WERI-Rb-1 (cell line): ENCODE results near the gene OTOF.
A peak's percentile ranks its signal among the peaks of the same experiment; 100 is the strongest.

ENCODE experiments used
- DNase-seq: peaks from one replicate; pipeline ENCODE4 v3.0.0-alpha.2; 2020
- H3K27ac ChIP-seq: fragments of 250-450 bp; sonication (Bioruptor Pico); 2 replicates; pipeline ENCODE4 v1.5.1; 2020; ENCODE audit warnings: mild to moderate bottlenecking, moderate library complexity
- H3K27me3 ChIP-seq: fragments of 250-450 bp; sonication (Bioruptor Pico); 2 replicates; pipeline ENCODE4 v1.5.1; 2021; ENCODE audit warnings: mild to moderate bottlenecking, low read depth, moderate library complexity; ENCODE audit not compliant: insufficient read depth, severe bottlenecking
- H3K36me3 ChIP-seq: fragments of 250-450 bp; sonication (Bioruptor Pico); 2 replicates; pipeline ENCODE4 v1.5.1; 2020; ENCODE audit warnings: mild to moderate bottlenecking, moderate library complexity
- H3K4me3 ChIP-seq: 2 replicates; pipeline ENCODE4 v1.5.1; 2011; ENCODE audit warnings: low read depth, mild to moderate bottlenecking, control low read depth, low read length
- H3K9me3 ChIP-seq: fragments of 250-450 bp; sonication (Bioruptor Pico); 2 replicates; pipeline ENCODE4 v1.5.1; 2021; ENCODE audit warnings: mild to moderate bottlenecking, moderate library complexity; ENCODE audit not compliant: severe bottlenecking
- TF ChIP-seq, protein P1 (sequence below): IDR thresholded peaks from 2 replicates; pipeline ENCODE4 v1.5.1; 2011; ENCODE audit warnings: low read depth, mild to moderate bottlenecking, control low read depth, inconsistent platforms, low read length

Gene OTOF

DNA sequence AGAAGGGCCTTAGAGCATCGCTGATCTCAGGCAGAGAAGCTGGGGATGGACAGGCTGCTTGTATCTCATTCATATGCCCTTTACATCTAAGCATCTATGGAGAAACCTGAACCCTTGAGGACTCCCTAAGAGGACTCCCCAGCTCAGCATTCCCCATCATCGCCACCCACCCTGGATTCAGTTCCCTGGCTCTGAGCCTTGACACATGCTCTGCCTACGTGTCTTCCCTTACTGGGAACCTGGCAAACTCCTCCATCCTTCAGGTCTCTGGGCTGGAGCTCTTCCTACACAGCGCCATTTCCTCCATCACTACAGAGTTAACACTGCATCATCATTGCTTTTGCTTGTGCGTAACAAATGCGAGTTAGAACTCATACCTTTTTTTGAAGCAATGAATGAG lies 31.2 kb upstream of the OTOF start:
- H3K27me3 ChIP-seq = no peaks in the 10 kb centered on the region
- TF ChIP-seq, protein P1, sequence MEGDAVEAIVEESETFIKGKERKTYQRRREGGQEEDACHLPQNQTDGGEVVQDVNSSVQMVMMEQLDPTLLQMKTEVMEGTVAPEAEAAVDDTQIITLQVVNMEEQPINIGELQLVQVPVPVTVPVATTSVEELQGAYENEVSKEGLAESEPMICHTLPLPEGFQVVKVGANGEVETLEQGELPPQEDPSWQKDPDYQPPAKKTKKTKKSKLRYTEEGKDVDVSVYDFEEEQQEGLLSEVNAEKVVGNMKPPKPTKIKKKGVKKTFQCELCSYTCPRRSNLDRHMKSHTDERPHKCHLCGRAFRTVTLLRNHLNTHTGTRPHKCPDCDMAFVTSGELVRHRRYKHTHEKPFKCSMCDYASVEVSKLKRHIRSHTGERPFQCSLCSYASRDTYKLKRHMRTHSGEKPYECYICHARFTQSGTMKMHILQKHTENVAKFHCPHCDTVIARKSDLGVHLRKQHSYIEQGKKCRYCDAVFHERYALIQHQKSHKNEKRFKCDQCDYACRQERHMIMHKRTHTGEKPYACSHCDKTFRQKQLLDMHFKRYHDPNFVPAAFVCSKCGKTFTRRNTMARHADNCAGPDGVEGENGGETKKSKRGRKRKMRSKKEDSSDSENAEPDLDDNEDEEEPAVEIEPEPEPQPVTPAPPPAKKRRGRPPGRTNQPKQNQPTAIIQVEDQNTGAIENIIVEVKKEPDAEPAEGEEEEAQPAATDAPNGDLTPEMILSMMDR = no peak
- DNase-seq = no peak

DNA sequence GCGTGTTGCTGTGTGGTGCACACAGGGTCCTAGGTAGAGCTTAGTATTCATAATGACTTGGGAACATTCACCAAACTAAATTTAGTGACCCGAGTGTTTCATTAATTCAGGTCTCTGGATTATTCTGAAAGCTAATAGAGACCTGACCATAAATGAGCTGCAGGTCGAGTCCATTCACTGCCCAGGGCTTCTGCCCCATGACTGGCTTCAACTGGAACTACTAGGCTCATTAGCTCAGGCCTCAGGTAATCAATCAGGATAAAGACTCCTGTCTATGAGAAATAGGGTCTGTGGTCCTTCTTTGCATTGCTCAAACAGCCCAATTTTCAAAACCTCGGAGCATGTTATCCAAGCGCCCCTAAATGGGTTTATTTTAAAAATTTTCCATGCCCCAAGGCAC lies 30.0 kb upstream of the OTOF start:
- TF ChIP-seq, protein P1 = no peak
- no peak overlapping the region; the same call in 1 of the 2 replicates for H3K27ac ChIP-seq
- peak; percentile 35 for DNase-seq
- H3K27me3 ChIP-seq = no peaks in the 10 kb centered on the region
- no peak overlapping the region for H3K4me3 ChIP-seq
- H3K36me3 ChIP-seq = no peaks in the 10 kb centered on the region
- no peaks in the 10 kb centered on the region for H3K9me3 ChIP-seq

More for the DNA sequence above, 31.2 kb upstream of the OTOF start:
- Histone ChIP-seq H3K4me3 (no peak overlapping the region), H3K27ac (no peak overlapping the region), H3K9me3 (no peaks in the 10 kb centered on the region), H3K36me3 (no peaks in the 10 kb centered on the region)

DNA sequence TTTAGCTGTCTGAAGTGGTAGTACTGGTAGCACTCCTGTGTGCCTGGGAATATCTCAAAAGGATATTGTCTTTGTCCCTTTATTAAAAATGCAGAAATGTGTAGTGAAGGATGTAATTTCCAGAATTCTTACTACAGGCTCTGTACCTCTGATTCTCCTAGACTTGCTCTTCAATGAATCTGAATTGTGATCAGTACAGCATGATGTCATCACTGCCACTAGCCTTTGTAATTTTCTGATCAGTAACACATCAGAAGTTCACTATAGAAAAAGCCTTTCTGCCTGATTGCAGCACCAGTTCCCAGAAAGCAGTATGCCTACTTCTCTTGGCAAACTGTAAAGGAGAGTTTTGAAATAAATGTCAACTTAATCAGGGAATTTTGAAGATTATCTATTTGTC lies 29.2 kb upstream of the OTOF start:
- Histone ChIP-seq H3K27ac (no peak overlapping the region), H3K9me3 (no peaks in the 10 kb centered on the region), H3K36me3 (no peaks in the 10 kb centered on the region), H3K27me3 (no peaks in the 10 kb centered on the region), H3K4me3 (no peak overlapping the region)
- no peak for DNase-seq
- TF ChIP-seq, protein P1 = no peak

DNA sequence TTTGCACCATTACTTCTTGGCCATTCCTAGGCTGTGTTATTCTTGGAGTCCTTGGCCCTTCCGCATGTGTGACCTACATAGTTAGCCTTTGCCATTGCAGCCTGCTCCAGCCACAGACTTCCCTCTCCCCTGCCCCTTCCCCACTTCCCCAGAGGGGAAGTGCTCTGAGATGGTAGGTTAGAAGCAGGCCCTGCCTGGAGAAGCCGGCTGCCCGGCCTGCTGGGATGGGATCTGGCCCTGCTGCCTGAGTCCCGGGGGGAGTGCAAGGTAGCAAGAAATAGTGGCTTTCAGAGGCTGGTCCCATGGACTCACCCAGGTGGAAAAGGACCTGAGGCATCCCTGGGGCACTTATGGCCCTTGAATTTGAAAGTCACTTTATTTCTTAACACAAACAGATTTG lies 28.4 kb upstream of the OTOF start:
- no peaks in the 10 kb centered on the region for H3K27me3 ChIP-seq
- TF ChIP-seq, protein P1 = no peak

DNA sequence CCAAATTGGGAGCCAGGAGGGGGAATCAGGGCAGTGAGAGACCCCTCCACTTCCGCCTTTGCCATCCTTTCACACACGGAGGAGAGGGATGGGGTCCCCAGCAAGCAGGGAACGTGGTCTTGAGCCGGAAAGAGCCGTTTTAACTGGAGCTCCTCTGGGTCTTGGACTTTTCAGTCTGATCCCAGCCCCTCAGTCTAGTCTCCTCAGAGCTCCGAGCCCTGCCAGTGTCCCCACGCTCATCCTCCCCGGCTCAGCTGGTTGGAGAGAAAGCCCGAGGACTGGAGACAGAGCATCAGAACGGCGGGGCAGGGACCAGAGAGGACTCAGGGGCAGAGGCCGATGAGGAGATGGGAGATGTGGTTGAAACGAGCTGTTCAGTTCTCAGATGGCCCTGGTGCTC lies 26.1 kb upstream of the OTOF start:
- H3K27ac ChIP-seq = peak overlapping the region; percentile 93
- no peaks in the 10 kb centered on the region for H3K36me3 ChIP-seq
- H3K4me3 ChIP-seq = no peak overlapping the region; the same call in 1 of the 2 replicates
- no peaks in the 10 kb centered on the region for H3K9me3 ChIP-seq
- TF ChIP-seq, protein P1 = no peak
- no peaks in the 10 kb centered on the region for H3K27me3 ChIP-seq
- DNase-seq = no peak

More for the DNA sequence above, 28.4 kb upstream of the OTOF start:
- no peak overlapping the region for H3K4me3 ChIP-seq
- no peak overlapping the region for H3K27ac ChIP-seq
- H3K9me3 ChIP-seq = no peaks in the 10 kb centered on the region
- no peak for DNase-seq
- no peaks in the 10 kb centered on the region for H3K36me3 ChIP-seq

DNA sequence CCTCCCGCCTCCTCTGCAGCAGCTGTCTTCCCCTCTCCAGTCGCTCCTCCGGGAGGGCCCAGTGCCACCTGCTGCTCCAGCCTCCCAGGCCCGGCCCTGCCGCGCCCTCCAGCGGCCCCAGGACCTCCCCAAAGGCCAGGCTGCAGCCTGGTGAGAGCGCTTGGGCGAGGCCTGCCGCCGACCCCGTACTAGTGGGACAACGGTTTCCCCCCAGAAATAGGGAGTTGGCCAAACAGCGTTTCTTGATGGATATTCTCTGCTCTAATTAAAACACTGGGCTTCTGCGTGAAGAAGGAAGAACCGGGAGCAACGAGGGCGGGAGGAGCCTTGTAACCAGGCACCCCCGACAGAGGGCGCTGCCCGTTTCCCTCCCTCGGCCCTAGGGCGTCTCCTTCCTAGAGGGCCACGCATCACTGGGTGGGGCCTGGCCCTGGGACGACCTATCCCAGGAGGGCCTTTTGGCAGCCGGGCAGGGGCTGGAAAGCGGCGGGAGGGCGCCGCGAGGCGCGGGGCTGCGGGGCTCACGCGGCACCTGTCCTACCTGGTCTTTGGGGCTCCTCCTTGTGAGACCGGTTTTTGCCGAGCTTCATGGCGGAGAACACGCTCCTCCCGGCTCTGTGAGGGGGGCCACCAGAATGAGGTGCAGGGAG lies 25.4 kb upstream of the OTOF start:
- peak; percentile 96 for DNase-seq
- TF ChIP-seq, protein P1 = peak; percentile 93
- Histone ChIP-seq H3K4me3 (peak overlapping the region; percentile 44), H3K36me3 (no peaks in the 10 kb centered on the region), H3K27me3 (no peaks in the 10 kb centered on the region), H3K9me3 (no peaks in the 10 kb centered on the region), H3K27ac (peak overlapping the region; percentile 93)
